Neutrophil (primary cell): Measurements from ENCODE around the gene CLEC11A.

ENCODE experiments used
- H3K27ac ChIP-seq: fragments of 200-600 bp; sonication (generic); 2 replicates; pipeline ENCODE4 v1.5.1; 2016; ENCODE audit warnings: mild to moderate bottlenecking, moderate library complexity
- H3K27me3 ChIP-seq: fragments of 200-600 bp; sonication (generic); 2 replicates; pipeline ENCODE4 v1.6.0; 2016; ENCODE audit warnings: mild to moderate bottlenecking
- H3K36me3 ChIP-seq: fragments of 200-600 bp; sonication (generic); 2 replicates; pipeline ENCODE4 v1.5.1; 2017
- H3K4me1 ChIP-seq, 2 experiments: fragments of 200-600 bp in 1 of 2; sonication (generic) in 1 of 2; 1 replicate in 1 of 2; 2 replicates in 1 of 2; pipeline versions ENCODE4 v1.5.1 to v1.6.1; 2013 to 2016; ENCODE audit warnings: low read depth in 1 of 2, low read length in 1 of 2, mild to moderate bottlenecking in 1 of 2, moderate library complexity in 1 of 2; ENCODE audit not compliant: control insufficient read depth in 1 of 2, insufficient read depth in 1 of 2
- H3K4me3 ChIP-seq, 2 experiments: fragments of 200-600 bp in 1 of 2; sonication (generic) in 1 of 2; 1 replicate in 1 of 2; 2 replicates in 1 of 2; pipeline ENCODE4 v1.5.1; 2013 to 2016; ENCODE audit warnings: low read depth in 1 of 2, low read length in 1 of 2, mild to moderate bottlenecking in 1 of 2, moderate library complexity in 1 of 2
- H3K9me3 ChIP-seq: fragments of 200-600 bp; sonication (generic); 2 replicates; pipeline ENCODE4 v1.5.1; 2016
- CTCF ChIP-seq: fragments of 200-600 bp; sonication (generic); IDR thresholded peaks from 2 replicates; pipeline ENCODE4 v1.5.1; 2016; ENCODE audit warnings: antibody characterized with exemption

CLEC11A gene

GRCh38 chr19:50702871-50703829 is 20.0 kb upstream of the CLEC11A start:
- no peak for TF ChIP-seq CTCF
- Histone ChIP-seq H3K4me3 (no peak overlapping the region), H3K27ac (no peak overlapping the region), H3K36me3 (no peaks in the 10 kb centered on the region), H3K27me3 (peaks cover 73% of the 10 kb centered on the region), H3K4me1 (no peaks in the 10 kb centered on the region), H3K9me3 (no peaks in the 10 kb centered on the region)

GRCh38 chr19:50703915-50704796 is 19.0 kb upstream of the CLEC11A start:
- H3K27ac ChIP-seq = no peak overlapping the region
- H3K9me3 ChIP-seq = no peaks in the 10 kb centered on the region
- H3K27me3 ChIP-seq = peaks cover 63% of the 10 kb centered on the region
- H3K36me3 ChIP-seq = no peaks in the 10 kb centered on the region
- H3K4me1 ChIP-seq = no peaks in the 10 kb centered on the region
- no peak overlapping the region for H3K4me3 ChIP-seq
- TF ChIP-seq CTCF = no peak

- peaks cover 52% of the 10 kb centered on the region for H3K27me3 ChIP-seq
- no peak overlapping the region for H3K27ac ChIP-seq
- no peak for TF ChIP-seq CTCF
- no peaks in the 10 kb centered on the region for H3K9me3 ChIP-seq
- no peaks in the 10 kb centered on the region for H3K4me1 ChIP-seq
- H3K36me3 ChIP-seq = no peaks in the 10 kb centered on the region
- H3K4me3 ChIP-seq = no peak overlapping the region
These were observed 17.6 kb upstream of the CLEC11A start for GRCh38 chr19:50705422-50706019.

GRCh38 chr19:50706387-50706786 is 16.8 kb upstream of the CLEC11A start:
- Histone ChIP-seq H3K9me3 (no peaks in the 10 kb centered on the region), H3K27ac (no peak overlapping the region), H3K4me3 (no peak overlapping the region), H3K27me3 (peaks cover 49% of the 10 kb centered on the region), H3K36me3 (no peaks in the 10 kb centered on the region), H3K4me1 (no peaks in the 10 kb centered on the region)
- no peak for TF ChIP-seq CTCF

- Histone ChIP-seq H3K27ac (no peak overlapping the region), H3K36me3 (no peaks in the 10 kb centered on the region), H3K4me1 (no peaks in the 10 kb centered on the region), H3K4me3 (no peak overlapping the region), H3K9me3 (no peaks in the 10 kb centered on the region), H3K27me3 (peaks cover 42% of the 10 kb centered on the region)
- no peak for TF ChIP-seq CTCF
These were observed 14.8 kb upstream of the CLEC11A start for GRCh38 chr19:50708179-50708879.
